A172 (cell line): ENCODE data around the gene MLPH. TPM values are rescaled to one million over a fixed set of nuclear protein-coding genes. Genes with fewer than 3 reads are reported as not detected.

Source experiments
- DNase-seq: peaks from one replicate; pipeline ENCODE4 v3.0.0-alpha.2; 2015; ENCODE audit warnings: low spot score
- total RNA-seq: library from RNA; depleted of rRNA; stranded (reverse); fragments of >200 nt; shearing (Covaris generic); gene quantifications from 2 replicates; pipeline ENCODE4 v1.2.3, GENCODE V29; 2014

The MLPH gene
- total RNA-seq, 1 experiment from 2014 or later: 17.7 TPM

DNA sequence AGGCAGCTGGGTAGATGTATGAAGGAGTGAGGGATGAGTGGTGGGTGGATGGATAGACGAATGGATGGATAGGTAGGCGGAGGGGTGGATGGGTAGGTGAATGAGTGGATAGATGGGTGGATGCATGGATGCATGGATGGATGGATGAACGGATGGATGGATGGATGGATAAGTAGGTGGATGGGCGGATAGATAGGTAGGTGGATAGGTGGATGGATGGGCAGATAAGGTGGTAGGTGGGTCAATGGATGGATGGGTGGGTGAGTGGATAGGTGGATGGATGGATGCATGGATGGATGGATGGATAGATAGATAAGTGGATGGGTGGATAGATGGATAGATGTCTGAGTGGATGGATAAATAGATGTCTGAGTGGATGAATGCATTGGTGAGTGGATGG is 30.1 kb downstream of the MLPH start:
- DNase-seq: no peak

- no peak for DNase-seq
These were observed 30.9 kb downstream of the MLPH start for GRCh38 chr2:237517990-237518389.

DNA sequence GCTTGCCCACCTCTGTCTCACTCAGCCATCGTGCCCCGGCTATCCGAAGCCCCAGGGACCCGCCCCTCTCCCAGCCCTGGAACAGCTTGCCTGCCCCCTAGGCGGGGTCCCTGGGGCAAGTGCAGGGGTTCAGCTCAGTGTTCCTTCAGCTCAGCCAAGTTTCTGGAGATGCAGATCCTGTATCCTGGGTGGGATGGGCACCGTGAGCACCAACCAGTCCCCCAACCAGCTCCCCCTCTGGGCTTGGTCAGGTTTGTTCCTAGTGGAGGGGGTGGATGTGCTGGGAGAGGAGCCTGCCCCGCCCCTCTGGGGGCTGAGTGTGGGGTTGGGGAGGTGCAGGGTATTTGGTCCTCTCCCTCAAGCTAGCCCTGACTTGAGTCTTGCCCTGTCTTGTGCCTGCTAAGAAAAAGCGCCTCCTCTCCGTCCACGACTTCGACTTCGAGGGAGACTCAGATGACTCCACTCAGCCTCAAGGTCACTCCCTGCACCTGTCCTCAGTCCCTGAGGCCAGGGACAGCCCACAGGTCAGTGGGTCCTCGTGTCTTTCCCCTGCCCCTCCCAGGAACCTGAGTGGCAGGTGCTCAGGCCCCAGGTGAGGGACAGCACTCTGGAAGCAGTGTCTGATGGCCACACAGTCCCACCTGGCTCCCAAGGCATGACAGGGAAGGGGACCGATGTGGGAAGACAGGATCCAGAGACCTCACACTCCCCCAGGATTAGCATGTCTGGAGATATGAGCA is 32.6 kb downstream of the MLPH start:
- DNase-seq: no peak

DNA sequence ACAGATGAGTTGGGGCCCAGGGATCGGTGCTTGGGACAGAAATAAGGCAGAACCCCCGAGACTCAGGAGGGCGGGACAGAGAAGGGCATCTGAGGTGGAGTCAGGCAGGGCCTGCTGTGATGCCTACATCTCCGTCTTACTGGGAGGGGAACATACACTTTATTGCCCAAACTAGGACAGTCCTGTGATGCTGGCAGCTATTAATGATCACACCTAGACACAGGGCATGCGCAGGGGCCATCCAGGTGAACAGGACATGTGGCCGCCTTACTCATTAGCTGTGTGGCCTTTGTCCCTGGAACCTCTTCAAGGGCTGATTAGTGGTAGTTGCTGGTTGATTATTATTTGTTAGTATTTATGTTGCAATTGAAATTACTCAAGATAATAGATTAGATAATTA is 33.2 kb downstream of the MLPH start:
- DNase-seq: no peak

GRCh38 chr2:237524631-237525030 is 37.6 kb downstream of the MLPH start:
- DNase-seq: no peak

- DNase-seq: no peak
These were observed 38.6 kb downstream of the MLPH start for GRCh38 chr2:237525559-237526157.

DNA sequence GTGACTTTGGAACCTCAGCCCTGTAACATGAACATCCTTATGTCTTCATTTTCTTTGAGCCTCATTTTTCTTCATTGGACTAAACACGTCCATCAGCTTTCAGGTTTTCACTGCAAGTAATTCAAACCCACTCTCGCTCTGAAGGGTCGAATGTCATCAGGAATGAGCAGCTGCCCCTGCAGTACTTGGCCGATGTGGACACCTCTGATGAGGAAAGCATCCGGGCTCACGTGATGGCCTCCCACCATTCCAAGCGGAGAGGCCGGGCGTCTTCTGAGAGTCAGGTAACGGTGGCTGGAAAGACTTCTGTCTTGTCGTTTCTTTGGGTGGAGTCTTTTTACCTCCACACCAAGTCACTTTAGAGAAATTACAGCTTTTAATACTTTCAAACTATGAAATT is 40.2 kb downstream of the MLPH start:
- no peak for DNase-seq

DNA sequence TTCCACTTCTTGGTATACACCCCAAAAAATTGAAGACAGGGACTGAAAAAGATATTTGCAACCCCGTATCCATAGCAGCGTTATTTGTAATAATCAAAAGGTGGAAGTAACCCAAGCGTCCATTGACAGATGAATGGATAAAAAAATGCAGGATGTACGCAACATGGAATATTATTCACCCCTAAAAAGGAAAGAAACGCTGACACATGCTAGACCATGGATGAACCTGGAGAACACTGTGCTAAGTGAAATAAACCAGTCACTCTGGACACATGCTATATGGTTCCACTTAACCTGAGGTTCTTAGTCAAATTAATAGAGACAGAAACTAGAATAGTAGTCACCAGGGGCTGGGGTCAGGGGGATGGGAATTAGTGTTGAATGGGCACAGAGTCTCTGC is 40.7 kb downstream of the MLPH start:
- no peak for DNase-seq

DNA sequence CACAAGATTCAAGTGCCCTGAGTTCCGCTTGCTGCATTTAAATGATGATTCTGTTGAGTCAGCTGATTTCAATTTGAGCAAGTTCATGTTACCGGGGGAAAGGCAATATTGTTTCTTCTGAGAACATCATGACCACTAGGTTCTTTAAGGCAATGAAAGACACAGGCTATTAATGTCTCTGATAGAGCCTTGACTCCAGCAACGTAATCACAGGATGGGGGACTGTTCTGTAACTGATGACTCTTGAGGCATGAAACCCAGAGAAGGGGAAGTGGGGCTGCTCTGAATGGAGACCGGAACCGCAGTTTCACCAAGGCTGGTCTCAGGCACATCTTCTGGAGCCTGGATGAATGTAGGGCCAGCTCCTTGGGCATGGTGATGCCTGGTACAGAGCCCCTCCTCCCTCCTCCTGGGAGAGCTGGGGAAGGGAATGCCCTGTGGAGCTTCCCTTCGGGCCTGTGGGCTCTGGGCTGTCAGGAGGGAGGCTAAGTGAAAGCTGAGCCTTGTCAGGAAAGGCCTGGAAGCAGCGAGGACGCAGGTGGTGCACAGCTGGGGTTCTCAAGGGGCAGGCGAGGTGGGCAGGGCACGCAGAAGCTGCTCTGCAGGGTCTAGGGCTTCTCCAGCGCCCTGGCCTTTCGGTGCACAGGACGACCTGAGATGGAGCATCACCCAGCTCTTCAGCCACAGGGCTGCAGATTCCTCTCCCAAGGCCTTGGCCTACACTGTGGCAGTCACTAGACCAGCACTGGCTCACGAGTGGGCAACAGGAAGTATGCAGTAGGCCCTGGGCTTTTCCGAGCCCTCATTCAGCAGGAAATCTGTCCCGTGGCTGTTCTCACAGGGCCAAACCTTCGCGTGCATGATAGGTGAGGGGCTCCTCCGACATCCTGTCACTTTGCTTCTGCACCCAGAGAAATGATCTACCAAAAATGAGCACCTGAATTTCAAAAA is 42.7 kb downstream of the MLPH start:
- DNase-seq: no peak

DNA sequence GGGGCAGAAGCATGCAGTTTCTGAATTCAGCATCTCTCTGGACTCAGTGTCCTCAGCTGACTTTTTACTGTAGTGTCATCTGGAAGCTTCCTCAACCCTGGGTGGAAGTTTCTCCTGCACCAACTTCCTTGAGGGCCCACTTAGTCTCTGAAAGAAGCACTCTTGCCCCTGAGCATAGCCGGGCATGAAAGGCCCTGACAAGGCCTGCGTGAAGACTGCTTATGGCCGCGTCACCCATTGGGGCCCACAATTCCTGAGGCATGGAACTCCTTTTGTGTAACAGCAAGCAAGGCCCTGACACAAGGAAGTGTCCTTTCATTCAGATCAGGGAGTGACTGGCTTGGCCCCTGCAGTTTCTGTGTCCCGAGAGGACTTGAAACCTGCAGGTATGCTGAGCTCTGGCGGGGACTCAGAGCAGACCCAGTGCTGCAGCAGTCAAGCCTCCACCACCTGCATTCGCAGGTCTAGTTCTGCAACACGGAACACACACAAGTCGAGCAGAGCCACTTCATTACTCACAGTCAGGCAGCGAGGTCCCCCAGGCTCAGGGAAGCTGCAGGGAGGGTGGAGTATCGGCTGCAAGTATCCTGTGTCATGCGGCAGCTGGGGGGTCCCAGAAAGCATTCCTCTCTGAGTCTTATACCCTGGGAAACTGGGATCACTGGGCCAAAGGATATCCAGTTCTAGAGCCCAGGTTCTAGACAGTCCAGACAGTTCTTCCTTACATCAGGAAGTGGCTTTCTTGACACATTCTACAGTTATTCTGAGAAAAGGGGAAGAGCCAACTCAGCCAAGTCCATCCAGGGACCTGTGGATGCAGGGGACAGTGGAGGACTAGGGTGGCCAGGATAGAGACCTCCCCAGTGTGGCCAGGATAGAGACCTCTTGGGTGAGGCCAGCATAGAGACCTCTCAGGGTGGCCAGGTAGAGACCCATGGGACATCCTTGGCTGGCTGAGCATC is 43.7 kb downstream of the MLPH start:
- DNase-seq: no peak

GRCh38 chr2:237532160-237532559 is 45.1 kb downstream of the MLPH start:
- DNase-seq: no peak

DNA sequence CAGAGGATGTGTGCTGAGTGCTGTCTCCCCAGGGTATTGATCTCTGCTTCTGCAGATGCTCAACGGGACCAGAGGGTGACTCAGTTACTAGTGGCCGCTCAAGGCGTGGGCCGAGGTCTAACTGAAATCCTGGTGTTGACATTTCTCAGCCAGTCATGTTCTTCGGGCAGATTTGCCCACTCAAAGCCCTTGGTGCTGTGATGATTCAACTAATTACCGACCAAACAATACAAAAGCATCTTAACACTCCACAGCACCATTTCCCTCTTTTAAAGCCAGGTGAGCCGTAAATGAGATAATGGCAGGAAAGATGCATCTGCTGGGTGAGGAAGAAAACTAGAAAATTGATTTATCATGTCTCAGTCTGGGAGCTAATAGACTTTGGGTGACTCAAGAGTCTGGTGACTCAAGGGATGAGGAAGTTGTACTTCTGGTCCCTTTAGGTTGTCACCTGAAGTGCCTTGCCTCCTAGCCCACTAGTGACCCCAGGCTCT is 46.7 kb downstream of the MLPH start:
- DNase-seq: peak; percentile 56

DNA sequence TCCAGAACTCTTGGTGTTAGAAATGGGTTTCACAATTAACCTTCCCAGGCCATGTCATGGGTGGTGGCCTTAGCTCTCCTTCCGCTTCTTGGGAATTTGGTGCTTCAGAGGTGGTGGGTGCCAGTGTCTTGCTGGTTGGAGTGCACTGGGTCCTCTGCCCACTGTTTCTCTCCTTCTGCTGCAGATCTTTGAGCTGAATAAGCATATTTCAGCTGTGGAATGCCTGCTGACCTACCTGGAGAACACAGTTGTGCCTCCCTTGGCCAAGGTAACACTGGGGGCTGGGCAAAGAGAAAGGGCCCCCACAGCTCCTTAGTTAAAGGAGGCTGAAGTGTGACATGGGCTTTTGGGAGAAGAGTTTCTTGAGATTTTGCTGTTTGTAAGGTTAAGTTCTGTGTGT is 47.3 kb downstream of the MLPH start:
- no peak for DNase-seq

GRCh38 chr2:237535385-237536082 is 48.5 kb downstream of the MLPH start:
- DNase-seq: no peak

- no peak for DNase-seq
These were observed 49.0 kb downstream of the MLPH start for GRCh38 chr2:237536083-237536415.

- no peak for DNase-seq
These were observed 49.6 kb downstream of the MLPH start for GRCh38 chr2:237536617-237537016.

DNA sequence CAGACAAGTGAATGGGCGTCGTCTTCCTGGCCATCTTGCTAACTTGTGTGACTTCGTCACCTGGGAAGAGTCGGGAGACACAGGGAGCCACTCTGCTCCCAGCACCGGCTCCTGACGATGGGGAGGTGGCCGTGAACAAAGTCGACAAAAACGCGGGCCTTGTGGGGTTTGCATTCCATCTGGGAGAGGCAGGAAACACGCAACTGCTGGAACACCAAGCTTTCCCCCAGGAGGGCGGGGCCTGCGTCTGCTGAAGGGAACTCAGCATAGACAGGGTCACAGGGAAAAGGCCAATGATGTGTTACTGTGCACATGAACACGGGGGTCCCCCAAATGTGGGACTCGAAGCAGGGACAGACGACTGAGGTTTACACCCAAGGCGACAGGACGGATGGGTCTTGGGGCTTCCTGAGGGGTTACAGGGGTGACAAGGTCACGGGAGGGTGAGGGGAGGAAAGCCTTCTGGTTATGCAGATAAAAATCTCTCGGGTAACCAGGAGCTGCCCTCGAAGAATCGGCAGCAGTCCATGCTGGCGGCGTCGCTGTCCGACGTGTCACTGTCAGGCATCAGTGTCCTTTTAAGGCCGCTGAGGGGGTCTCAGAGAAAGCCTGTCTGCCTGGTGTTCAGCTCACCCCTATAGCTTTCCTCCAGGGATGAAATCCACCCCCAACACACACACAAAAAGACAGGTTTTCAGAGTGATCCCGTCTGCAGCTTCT is 51.1 kb downstream of the MLPH start:
- no peak for DNase-seq

- no peak for DNase-seq
These were observed 51.9 kb downstream of the MLPH start for GRCh38 chr2:237538901-237539300.

- DNase-seq: no peak
These were observed 52.6 kb downstream of the MLPH start for GRCh38 chr2:237539681-237540080.

DNA sequence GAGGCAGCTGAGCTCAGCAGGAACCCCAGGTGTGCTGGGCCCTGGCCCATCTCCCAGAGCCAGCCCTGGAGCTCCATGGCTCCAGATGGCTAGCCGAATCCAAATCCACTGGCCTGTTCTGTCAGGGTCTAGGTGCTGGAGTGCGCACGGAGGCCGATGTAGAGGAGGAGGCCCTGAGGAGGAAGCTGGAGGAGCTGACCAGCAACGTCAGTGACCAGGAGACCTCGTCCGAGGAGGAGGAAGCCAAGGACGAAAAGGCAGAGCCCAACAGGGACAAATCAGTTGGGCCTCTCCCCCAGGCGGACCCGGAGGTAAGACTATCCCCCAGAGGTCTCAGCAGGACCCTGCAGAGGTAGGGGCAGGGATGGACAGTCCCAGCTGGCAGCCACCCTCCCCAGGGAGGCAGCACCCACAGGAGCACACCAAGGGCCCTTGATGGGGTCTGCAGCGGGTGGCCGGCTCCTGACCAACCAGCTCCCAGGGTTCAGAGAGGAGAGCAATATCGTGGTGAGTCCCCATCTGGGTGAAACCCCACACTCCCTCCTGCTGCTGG is 53.2 kb downstream of the MLPH start:
- DNase-seq: no peak
